Measurements from ENCODE around the gene OMP.

DNA sequence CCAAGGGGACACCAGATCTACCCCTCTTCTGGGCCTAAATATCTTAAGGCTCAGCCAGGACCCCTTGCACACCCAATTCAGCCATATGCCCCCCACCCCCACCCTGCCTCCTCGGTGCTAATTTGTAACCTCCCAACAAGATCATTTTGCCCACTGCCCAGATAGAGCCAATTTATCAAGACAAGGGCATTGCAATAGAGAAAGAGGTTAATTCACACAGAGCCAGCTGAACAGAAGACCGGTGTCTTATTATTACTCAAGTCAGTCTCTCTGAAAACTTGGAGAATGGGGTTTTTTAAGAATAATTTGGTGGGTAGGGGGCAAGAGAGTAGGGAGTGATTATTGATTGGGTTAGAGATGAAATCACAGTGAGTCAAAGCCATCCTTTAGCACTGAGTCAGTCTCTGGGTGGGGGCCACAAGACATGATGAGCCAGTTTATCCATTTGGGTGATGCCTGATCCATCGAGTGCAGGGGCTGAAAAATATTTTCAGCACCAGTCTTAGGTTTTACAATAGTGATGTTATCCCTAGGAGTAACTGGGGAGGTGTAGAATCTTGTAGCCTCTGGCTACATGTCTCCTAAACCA, 45.7 kb upstream of the OMP start:
- TF ChIP-seq POLR2A (IDR thresholded peaks at IDR 0.05) (no peak), POLR2AphosphoS5 (IDR thresholded peaks at IDR 0.05) (no peak), CTCF (IDR thresholded peaks at IDR 0.05) (no peak)
